Loucy (cell line): ENCODE data around the gene UBR1.

Experiments
- EZH2phosphoT487 ChIP-seq: fragments of 200-600 bp; IDR thresholded peaks from 2 replicates; pipeline ENCODE4 v1.6.1; 2018; ENCODE audit warnings: antibody characterized with exemption, mild to moderate bottlenecking, moderate library complexity, borderline replicate concordance
- TF ChIP-seq, protein P1 (sequence below): fragments of 200-600 bp; sonication (generic); conservative IDR thresholded peaks from 2 replicates; pipeline ENCODE4 v1.5.1; 2014; ENCODE audit warnings: mild to moderate bottlenecking, antibody characterized with exemption, low read length

GRCh38 chr15:43126356-43126755, 20.5 kb upstream of the UBR1 start:
- TF ChIP-seq, protein P1, sequence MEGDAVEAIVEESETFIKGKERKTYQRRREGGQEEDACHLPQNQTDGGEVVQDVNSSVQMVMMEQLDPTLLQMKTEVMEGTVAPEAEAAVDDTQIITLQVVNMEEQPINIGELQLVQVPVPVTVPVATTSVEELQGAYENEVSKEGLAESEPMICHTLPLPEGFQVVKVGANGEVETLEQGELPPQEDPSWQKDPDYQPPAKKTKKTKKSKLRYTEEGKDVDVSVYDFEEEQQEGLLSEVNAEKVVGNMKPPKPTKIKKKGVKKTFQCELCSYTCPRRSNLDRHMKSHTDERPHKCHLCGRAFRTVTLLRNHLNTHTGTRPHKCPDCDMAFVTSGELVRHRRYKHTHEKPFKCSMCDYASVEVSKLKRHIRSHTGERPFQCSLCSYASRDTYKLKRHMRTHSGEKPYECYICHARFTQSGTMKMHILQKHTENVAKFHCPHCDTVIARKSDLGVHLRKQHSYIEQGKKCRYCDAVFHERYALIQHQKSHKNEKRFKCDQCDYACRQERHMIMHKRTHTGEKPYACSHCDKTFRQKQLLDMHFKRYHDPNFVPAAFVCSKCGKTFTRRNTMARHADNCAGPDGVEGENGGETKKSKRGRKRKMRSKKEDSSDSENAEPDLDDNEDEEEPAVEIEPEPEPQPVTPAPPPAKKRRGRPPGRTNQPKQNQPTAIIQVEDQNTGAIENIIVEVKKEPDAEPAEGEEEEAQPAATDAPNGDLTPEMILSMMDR = no peak
- TF ChIP-seq EZH2phosphoT487 = no peak
